DOHH2 (cell line): ENCODE measurements around the gene SLX4.

Experiments used
- CTCF ChIP-seq: fragments of 200-600 bp; sonication (generic); IDR thresholded peaks from one replicate; pipeline ENCODE4 v1.5.1; 2014; ENCODE audit warnings: antibody characterized with exemption, mild to moderate bottlenecking, low read depth, low read length; ENCODE audit not compliant: poor library complexity, severe bottlenecking
- EZH2phosphoT487 ChIP-seq: fragments of 200-600 bp; sonication (generic); IDR thresholded peaks from 2 replicates; pipeline ENCODE4 v1.6.1; 2017; ENCODE audit warnings: borderline replicate concordance, mild to moderate bottlenecking, antibody characterized with exemption, low read length, moderate library complexity, mixed read lengths

GRCh38 chr16:3655396-3656159 lies 44.2 kb upstream of the SLX4 start:
- no peak for TF ChIP-seq CTCF
- TF ChIP-seq EZH2phosphoT487: no peak
